GM19193 (cell line): ENCODE data around the gene ERO1B.

Source experiments
- POLR2A ChIP-seq: IDR thresholded peaks from 4 replicates; pipeline ENCODE4 v1.6.1; 2011; ENCODE audit not compliant: insufficient read depth, insufficient read length; ENCODE audit errors: extremely low read depth

Gene ERO1B

DNA sequence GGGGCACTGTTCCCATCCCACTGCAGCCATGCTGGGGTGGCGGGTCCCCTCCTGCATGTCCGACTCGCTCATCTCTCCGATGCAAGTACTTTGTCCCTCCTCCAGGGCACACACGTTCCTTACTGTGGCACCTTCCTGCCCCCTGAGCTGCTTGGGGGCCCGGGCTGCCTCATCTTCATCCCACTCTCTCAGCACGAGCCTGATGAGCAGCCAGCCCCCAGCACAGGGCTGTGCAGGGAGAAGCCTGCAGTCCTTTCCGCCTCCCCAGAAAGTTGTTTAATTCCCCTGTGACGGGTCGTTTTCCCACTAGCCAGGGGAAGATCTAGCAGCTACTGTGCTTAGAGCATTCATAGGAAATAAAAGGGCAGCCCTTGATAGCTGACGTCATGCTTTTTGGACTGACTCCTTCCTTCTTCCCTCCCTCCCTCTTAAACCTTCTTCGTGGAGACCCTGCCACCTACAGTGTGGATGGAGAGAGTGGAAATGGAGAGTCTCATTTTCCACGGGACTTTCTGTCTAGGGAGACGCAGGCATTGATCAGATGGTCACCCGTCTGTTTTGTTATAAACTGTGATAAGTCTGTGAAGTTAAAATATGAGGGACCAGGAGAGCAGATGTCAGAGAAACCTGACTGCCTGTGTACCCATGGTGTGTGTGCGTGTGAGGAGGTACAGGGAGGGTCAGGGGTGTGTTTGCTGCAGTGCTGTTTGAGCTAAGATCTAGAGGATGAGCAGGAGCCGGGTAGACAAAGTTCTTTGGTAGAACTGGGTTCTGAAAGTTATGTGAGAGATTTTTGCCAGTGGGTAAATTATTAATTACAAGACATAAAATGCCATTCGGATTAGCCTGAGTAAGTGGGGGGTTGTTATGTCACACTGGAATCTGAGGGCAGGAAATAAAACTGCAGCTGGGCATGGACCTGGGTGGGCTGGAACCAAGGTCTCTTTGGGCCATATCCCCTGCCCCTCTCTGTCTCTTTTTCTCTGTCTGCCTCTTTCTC is 105.1 kb downstream of the ERO1B start:
- TF ChIP-seq POLR2A = no peak

DNA sequence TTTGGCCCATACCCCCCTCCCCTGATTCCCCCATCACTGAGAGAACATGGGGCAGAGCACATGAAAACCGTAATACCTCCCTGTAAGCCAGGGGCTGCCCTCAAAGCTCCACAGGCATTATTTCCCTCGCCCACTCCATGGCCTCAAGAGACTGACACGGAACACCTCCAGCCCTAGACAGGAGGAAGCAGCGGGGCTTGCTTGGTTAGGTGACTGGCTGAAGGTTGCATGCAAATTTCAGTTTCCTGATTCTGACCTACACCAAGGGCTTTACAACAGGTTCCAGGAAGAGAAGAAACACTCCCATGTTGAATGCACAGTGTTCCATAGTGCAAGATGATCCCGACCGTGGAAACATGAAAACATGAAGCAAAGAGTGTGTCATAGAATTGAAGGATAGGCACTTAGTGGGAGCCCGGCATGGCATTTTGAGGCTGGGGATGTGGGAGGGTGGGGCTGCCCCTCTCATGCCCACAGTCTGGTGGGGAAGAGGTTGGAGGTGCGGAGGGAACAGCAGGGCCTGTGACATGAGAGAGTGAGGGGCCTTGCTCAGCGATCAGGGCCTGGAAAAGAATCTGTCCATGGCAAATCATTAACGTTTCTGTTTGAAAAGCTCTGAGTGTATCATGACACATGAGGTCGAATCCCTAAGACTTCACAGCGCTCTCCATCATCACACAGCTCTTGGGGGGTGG is 106.0 kb downstream of the ERO1B start:
- no peak for TF ChIP-seq POLR2A

- no peak for TF ChIP-seq POLR2A
Measured at GRCh38 chr1:236173174-236173767, 108.5 kb downstream of the ERO1B start.

GRCh38 chr1:236172041-236172579 is 109.6 kb downstream of the ERO1B start:
- no peak for TF ChIP-seq POLR2A

- no peak for TF ChIP-seq POLR2A
Measured at GRCh38 chr1:236168716-236169429, 112.9 kb downstream of the ERO1B start.

DNA sequence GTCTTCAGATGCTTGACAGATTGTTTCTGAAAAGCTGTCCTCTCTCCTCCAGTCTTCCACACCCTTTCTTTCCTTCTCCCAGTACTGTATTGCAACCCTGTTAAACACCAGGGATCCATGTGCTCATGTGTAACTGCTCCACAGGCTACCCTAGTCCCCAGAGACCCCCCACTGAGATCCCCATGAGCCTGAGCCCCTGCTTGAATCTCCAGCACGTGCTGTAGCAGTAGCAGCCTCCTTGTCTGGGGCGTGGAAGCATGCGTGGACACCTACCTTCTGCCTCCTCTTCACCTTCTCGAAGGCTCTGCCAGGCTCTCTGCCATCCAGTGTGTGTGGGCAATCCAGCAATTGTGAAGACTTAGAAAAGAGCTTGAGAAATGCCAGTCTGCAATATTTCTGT is 114.2 kb downstream of the ERO1B start:
- no peak for TF ChIP-seq POLR2A

DNA sequence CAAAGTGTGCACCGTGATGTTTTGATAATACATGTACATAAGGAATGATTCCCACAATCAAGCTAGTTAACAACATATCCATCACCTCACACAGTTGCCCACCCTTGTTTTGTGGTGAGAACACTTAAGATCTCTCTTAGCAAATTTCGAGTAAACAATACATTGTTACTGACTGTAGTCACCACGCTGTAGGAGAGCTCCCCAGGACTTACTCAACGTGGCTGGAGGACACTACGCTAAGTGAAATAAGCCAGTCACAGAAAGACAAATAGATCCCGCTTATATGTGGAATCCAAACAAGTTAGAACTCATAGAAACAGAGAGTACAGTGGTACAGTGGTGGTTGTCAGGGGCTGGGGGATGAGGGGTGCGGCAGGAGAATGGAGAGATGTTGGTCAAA is 114.6 kb downstream of the ERO1B start:
- TF ChIP-seq POLR2A = no peak

GRCh38 chr1:236166041-236166440 is 115.7 kb downstream of the ERO1B start:
- TF ChIP-seq POLR2A = no peak
